Mesendoderm (in vitro differentiated cells): ENCODE measurements around the gene GDPD1.

Experiments
- DNase-seq: peaks from one replicate; pipeline ENCODE4 v3.0.0; 2013
- H2AK5ac ChIP-seq: 2 replicates; pipeline ENCODE4 v1.6.1; 2013; ENCODE audit warnings: low read length, inconsistent platforms
- H2BK120ac ChIP-seq: 2 replicates; pipeline ENCODE4 v1.6.1; 2013; ENCODE audit warnings: low read depth, mild to moderate bottlenecking, low read length, moderate library complexity, mixed read lengths
- H2BK15ac ChIP-seq: replicated peaks from 2 replicates; pipeline ENCODE4 v1.6.1; 2013; ENCODE audit warnings: low read depth, mild to moderate bottlenecking, moderate library complexity
- H2BK5ac ChIP-seq: 2 replicates; pipeline ENCODE4 v1.6.1; 2013; ENCODE audit warnings: low read length, inconsistent platforms
- H3K18ac ChIP-seq: 2 replicates; pipeline ENCODE4 v1.6.1; 2013; ENCODE audit warnings: mild to moderate bottlenecking, low read length, mixed read lengths
- H3K23ac ChIP-seq: one replicate; pipeline ENCODE4 v1.6.1; 2013; ENCODE audit warnings: low read length
- H3K27ac ChIP-seq: 2 replicates; pipeline ENCODE4 v1.5.1; 2013; ENCODE audit warnings: low read depth, mild to moderate bottlenecking, inconsistent platforms, low read length, moderate library complexity
- H3K27me3 ChIP-seq: 2 replicates; pipeline ENCODE4 v1.6.1; 2013; ENCODE audit warnings: low read length, control low read depth, mild to moderate bottlenecking, inconsistent platforms; ENCODE audit not compliant: insufficient read depth, poor library complexity
- H3K36me3 ChIP-seq: 2 replicates; pipeline ENCODE4 v1.6.1; 2013; ENCODE audit warnings: low read length, inconsistent platforms; ENCODE audit not compliant: control insufficient read depth, insufficient read depth
- H3K4ac ChIP-seq: one replicate; pipeline ENCODE4 v1.6.1; 2013; ENCODE audit warnings: low read depth, mild to moderate bottlenecking, low read length, moderate library complexity
- H3K4me1 ChIP-seq: 2 replicates; pipeline ENCODE4 v1.6.1; 2013; ENCODE audit warnings: low read depth, low read length, inconsistent platforms; ENCODE audit not compliant: control insufficient read depth
- H3K4me2 ChIP-seq: 2 replicates; pipeline ENCODE4 v1.6.1; 2013; ENCODE audit warnings: low read length
- H3K4me3 ChIP-seq: 2 replicates; pipeline ENCODE4 v1.5.1; 2013; ENCODE audit warnings: mild to moderate bottlenecking, low read length
- H3K56ac ChIP-seq: one replicate; pipeline ENCODE4 v1.6.1; 2013; ENCODE audit warnings: low read length
- H3K79me1 ChIP-seq: 2 replicates; pipeline ENCODE4 v1.6.1; 2013; ENCODE audit warnings: low read length, inconsistent platforms
- H3K79me2 ChIP-seq: 2 replicates; pipeline ENCODE4 v1.6.1; 2013; ENCODE audit warnings: mild to moderate bottlenecking, low read length; ENCODE audit not compliant: control insufficient read depth, insufficient read depth
- H3K9ac ChIP-seq: 2 replicates; pipeline ENCODE4 v1.6.1; 2013; ENCODE audit warnings: low read length, inconsistent platforms
- H4K5ac ChIP-seq: one replicate; pipeline ENCODE4 v1.6.1; 2013; ENCODE audit warnings: low read length
- H4K8ac ChIP-seq: one replicate; pipeline ENCODE4 v1.6.1; 2013; ENCODE audit warnings: low read depth, mild to moderate bottlenecking, control low read depth, low read length, moderate library complexity
- WGBS: extraction: QIAGEN DNeasy Blood & Tissue Kit; methylation state at CpG from one replicate; pipeline ENCODE4 v1.1.7; 2013; ENCODE audit warnings: low lambda C conversion rate, missing lambda C conversion rate; ENCODE audit not compliant: insufficient coverage; ENCODE audit errors: extremely low coverage; 5-methylcytosine and 5-hydroxymethylcytosine counted together

GDPD1 gene

GRCh38 chr17:59193336-59193862 lies 26.9 kb upstream of the GDPD1 start:
- Histone ChIP-seq H3K4me3 (no peak overlapping the region), H3K36me3 (peaks cover 12% of the 10 kb centered on the region), H3K56ac (no peak overlapping the region), H3K4ac (no peak overlapping the region), H3K79me2 (no peaks in the 10 kb centered on the region), H3K9ac (no peak overlapping the region), H2BK15ac (no peak overlapping the region), H2AK5ac (no peak overlapping the region), H3K18ac (no peak overlapping the region), H4K5ac (no peak overlapping the region), H3K4me1 (no peaks in the 10 kb centered on the region), H3K27ac (no peak overlapping the region), H4K8ac (no peak overlapping the region), H2BK5ac (no peak overlapping the region), H2BK120ac (no peak overlapping the region), H3K27me3 (no peaks in the 10 kb centered on the region), H3K23ac (no peak overlapping the region), H3K79me1 (no peaks in the 10 kb centered on the region), H3K4me2 (no peak overlapping the region)
- no peak for DNase-seq
- no CpG with 5 or more reads among the region's 3 CpGs for WGBS

DNA sequence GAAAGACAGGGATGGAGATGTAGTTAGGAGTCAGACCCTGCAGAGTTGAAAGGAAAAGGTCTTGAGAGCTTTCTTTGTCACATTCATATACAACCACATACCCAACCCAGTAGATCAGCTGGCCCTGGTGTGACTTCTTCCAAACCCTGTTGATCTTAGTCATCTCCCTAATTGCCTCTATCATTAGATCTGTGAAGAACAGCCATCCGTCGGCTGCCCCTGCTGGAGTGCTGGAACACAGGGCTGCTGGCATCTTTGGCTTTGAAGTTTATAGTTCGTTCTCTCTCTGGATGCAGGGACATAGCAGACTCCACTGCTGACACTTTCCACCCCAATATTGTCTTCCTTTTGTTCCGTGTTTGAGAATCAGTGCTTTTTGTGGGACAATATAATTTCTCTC lies 20.9 kb upstream of the GDPD1 start:
- H3K23ac ChIP-seq = no peak overlapping the region
- no peak overlapping the region for H2AK5ac ChIP-seq
- DNase-seq = no peak
- no peaks in the 10 kb centered on the region for H3K79me1 ChIP-seq
- H2BK15ac ChIP-seq = no peak overlapping the region
- H4K5ac ChIP-seq = no peak overlapping the region
- no peak overlapping the region for H4K8ac ChIP-seq
- no peaks in the 10 kb centered on the region for H3K4me1 ChIP-seq
- H3K4me2 ChIP-seq = no peak overlapping the region
- no peak overlapping the region for H3K18ac ChIP-seq
- no peaks in the 10 kb centered on the region for H3K27me3 ChIP-seq
- H3K4me3 ChIP-seq = no peak overlapping the region
- no peaks in the 10 kb centered on the region for H3K36me3 ChIP-seq
- no peak overlapping the region for H3K4ac ChIP-seq
- WGBS = no CpG with 5 or more reads among the region's 4 CpGs
- H2BK120ac ChIP-seq = no peak overlapping the region
- no peak overlapping the region for H3K9ac ChIP-seq
- no peaks in the 10 kb centered on the region for H3K79me2 ChIP-seq
- no peak overlapping the region for H3K27ac ChIP-seq
- H2BK5ac ChIP-seq = no peak overlapping the region
- no peak overlapping the region for H3K56ac ChIP-seq

DNA sequence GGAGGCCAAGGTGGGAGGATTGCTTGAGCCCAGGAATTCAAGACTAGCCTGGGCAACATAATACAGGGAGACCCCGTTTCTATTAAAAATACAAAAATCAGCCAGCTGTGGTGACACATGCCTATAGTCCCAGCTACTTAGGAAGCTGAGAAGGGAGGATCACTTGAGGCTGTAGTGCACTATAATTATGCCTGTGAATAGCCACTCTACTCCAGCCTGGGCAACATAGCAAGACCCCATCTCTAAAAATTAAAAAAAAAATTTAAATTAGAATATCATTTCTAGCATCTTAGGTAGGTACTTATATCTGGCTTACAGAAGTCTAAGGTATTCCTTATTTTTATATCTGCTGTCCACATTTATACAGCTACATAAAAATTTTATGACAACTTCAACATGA lies 18.0 kb upstream of the GDPD1 start:
- Histone ChIP-seq H3K4me3 (no peak overlapping the region), H3K27me3 (no peaks in the 10 kb centered on the region), H2BK120ac (no peak overlapping the region), H2BK5ac (no peak overlapping the region), H3K4me1 (no peaks in the 10 kb centered on the region), H3K4ac (no peak overlapping the region), H3K27ac (no peak overlapping the region), H4K8ac (no peak overlapping the region), H4K5ac (no peak overlapping the region), H3K56ac (no peak overlapping the region), H3K79me1 (no peaks in the 10 kb centered on the region), H3K9ac (no peak overlapping the region), H2AK5ac (no peak overlapping the region), H2BK15ac (no peak overlapping the region), H3K18ac (no peak overlapping the region), H3K36me3 (no peaks in the 10 kb centered on the region), H3K4me2 (no peak overlapping the region), H3K79me2 (no peaks in the 10 kb centered on the region), H3K23ac (no peak overlapping the region)
- no CpG with 5 or more reads among the region's 1 CpG for WGBS
- no peak for DNase-seq

- H3K79me1 ChIP-seq = no peaks in the 10 kb centered on the region
- WGBS = no CpG with 5 or more reads among the region's 16 CpGs
- no peak overlapping the region for H3K56ac ChIP-seq
- H3K4me1 ChIP-seq = no peaks in the 10 kb centered on the region
- DNase-seq = no peak
- H3K4me2 ChIP-seq = no peak overlapping the region
- no peak overlapping the region for H2BK5ac ChIP-seq
- H3K4ac ChIP-seq = no peak overlapping the region
- peak overlapping the region; percentile 28 for H2BK120ac ChIP-seq
- no peak overlapping the region for H3K9ac ChIP-seq
- no peak overlapping the region for H3K27ac ChIP-seq
- H2AK5ac ChIP-seq = no peak overlapping the region
- no peaks in the 10 kb centered on the region for H3K27me3 ChIP-seq
- H3K4me3 ChIP-seq = no peak overlapping the region
- H4K5ac ChIP-seq = no peak overlapping the region
- peak overlapping the region; percentile 39 for H4K8ac ChIP-seq
- H2BK15ac ChIP-seq = no peak overlapping the region
- H3K79me2 ChIP-seq = no peaks in the 10 kb centered on the region
- no peak overlapping the region for H3K18ac ChIP-seq
- H3K23ac ChIP-seq = no peak overlapping the region
- peaks cover 2% of the 10 kb centered on the region for H3K36me3 ChIP-seq
Measured at GRCh38 chr17:59219370-59219769, 941 bp upstream of the GDPD1 start.

GRCh38 chr17:59219992-59220327 lies 351 bp upstream of the GDPD1 start:
- Histone ChIP-seq H3K18ac (no peak overlapping the region), H3K4me3 (no peak overlapping the region), H3K79me1 (no peaks in the 10 kb centered on the region), H3K4ac (no peak overlapping the region), H3K56ac (peak overlapping the region; percentile 68), H3K4me1 (no peaks in the 10 kb centered on the region), H3K9ac (peak overlapping the region; percentile 49), H2AK5ac (no peak overlapping the region), H4K5ac (no peak overlapping the region), H3K36me3 (no peaks in the 10 kb centered on the region), H3K27me3 (no peaks in the 10 kb centered on the region), H3K4me2 (peak overlapping the region; percentile 59), H3K79me2 (no peaks in the 10 kb centered on the region), H2BK5ac (no peak overlapping the region), H2BK15ac (no peak overlapping the region), H2BK120ac (no peak overlapping the region), H3K27ac (no peak overlapping the region), H3K23ac (no peak overlapping the region), H4K8ac (no peak overlapping the region)
- WGBS = no CpG with 5 or more reads among the region's 7 CpGs
- DNase-seq = no peak

DNA sequence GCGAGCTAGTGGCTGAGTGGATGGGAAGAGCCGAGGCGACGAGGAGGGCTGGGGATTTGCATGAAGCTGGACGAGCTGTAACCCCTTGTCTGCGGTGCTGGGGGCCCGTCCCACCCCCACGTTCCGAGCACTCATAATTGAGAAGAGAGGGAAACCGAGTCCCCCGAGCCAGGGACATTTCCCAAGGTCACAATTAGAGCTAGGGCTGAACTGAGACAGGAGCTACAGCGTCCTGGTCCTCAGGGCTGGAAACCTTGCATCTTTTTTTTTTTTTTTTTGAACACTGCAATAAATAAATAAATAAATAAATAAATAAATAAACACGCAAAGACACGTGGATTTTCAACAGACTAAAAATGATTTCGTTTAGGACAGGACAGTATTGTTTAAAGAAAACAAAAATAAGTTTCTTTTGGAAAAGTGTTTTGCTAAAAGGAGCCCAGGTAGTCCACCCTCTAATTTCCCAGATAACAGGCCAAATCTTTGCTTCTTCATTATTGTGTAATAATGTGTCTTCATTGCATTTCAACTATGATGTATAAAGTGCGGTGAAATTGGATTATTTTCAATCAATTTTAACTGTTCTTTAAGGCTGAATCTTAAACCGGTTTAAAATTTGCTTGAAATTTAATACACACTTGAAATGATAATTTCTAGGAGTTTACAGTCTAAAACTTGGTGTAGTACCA lies 992 bp downstream of the GDPD1 start:
- H3K4me1 ChIP-seq = no peaks in the 10 kb centered on the region
- no CpG with 5 or more reads among the region's 17 CpGs for WGBS
- H3K27ac ChIP-seq = no peak overlapping the region

More for the DNA sequence above, 992 bp downstream of the GDPD1 start:
- H2BK120ac ChIP-seq = no peak overlapping the region
- no peak overlapping the region for H2BK15ac ChIP-seq
- no peak overlapping the region for H4K5ac ChIP-seq
- H3K36me3 ChIP-seq = no peaks in the 10 kb centered on the region
- H3K4ac ChIP-seq = no peak overlapping the region
- H4K8ac ChIP-seq = no peak overlapping the region
- peak overlapping the region; percentile 80 for H3K9ac ChIP-seq
- H3K18ac ChIP-seq = no peak overlapping the region
- H3K27me3 ChIP-seq = no peaks in the 10 kb centered on the region
- H2BK5ac ChIP-seq = no peak overlapping the region
- H2AK5ac ChIP-seq = no peak overlapping the region
- DNase-seq = no peak
- H3K4me2 ChIP-seq = peak overlapping the region; percentile 99
- H3K4me3 ChIP-seq = peak overlapping the region; percentile 52
- H3K79me2 ChIP-seq = no peaks in the 10 kb centered on the region
- H3K56ac ChIP-seq = peak overlapping the region; percentile 95
- H3K79me1 ChIP-seq = no peaks in the 10 kb centered on the region
- peak overlapping the region; percentile 97 for H3K23ac ChIP-seq
